NCI-H226 (cell line): ENCODE results near the gene DLL4.

Experiments
- DNase-seq: peaks from one replicate; pipeline ENCODE4 v3.0.0-alpha.2; 2015

The DLL4 gene

DNA sequence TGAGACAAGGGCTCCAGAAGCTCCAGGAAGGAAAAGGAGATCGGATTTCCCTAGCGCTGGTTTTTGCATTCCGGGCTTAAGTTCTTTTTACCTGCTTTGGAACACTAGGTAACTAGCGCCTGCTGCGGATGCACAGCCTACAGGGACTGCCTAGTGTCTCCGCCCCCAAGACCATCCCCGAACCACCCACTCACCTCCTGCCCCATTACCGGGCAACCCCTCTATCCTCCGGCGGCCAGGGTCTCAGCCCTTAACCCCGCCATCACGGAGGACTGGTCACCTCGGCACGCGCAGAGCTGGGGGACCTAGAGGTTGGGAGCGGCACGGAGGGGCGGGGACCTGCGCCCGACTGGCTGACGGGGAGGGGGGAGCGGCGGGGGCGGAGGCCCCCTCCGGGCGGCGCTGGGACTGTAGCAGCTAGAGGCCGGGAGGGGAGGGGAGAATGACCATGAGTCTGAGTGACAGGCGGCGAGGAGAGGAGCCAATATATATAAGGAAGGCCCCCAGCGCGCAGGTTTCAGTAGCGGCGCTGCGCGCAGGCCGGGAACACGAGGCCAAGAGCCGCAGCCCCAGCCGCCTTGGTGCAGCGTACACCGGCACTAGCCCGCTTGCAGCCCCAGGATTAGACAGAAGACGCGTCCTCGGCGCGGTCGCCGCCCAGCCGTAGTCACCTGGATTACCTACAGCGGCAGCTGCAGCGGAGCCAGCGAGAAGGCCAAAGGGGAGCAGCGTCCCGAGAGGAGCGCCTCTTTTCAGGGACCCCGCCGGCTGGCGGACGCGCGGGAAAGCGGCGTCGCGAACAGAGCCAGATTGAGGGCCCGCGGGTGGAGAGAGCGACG, at the start of gene DLL4:
Gene DLL4 (plus strand): TSS at position 520 of the 839 bp plus-strand sequence. CDS start 329 bp downstream, outside the sequence.
- DNase-seq, result peak; percentile 12

DNA sequence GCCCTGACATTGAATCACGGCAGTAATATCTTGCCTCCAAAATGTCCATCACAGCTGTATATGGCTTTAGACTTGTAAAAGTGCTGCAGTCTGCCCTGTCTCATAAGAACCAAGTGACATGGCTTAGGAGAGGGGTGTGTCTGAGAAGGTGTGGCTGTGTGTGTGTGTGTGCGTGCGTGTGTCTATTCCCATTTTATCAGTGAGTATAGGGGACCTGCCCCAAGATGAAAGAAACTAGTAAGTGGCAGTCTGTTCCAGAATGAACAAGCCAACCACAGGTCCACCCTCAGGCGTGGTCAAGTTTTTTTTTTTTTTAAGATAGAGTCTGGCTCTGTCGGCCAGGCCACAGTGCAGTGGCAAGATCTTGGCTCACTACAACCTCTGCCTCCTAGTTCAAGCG, 49.5 kb upstream of the DLL4 start:
- DNase-seq, result no peak

DNA sequence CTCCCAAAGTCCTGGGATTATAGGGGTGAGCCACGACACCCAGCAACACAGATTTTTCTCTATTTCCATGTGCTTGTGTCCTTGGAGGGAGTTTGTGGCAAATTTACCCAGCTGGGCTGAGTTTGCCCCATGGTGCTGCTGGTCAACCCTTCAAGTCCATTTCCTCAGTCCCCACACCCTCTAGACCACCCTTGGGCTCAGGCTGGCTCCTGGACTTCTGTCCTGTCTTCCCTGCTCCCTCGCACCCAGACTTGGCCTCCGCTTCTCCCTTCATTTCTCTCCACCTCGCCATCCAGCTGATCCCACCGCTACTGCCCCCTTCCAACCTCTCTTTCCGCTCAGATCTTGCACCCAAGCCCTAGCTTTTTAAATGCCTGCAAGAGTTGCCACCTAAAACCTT, 47.8 kb upstream of the DLL4 start:
- DNase-seq, result no peak

DNA sequence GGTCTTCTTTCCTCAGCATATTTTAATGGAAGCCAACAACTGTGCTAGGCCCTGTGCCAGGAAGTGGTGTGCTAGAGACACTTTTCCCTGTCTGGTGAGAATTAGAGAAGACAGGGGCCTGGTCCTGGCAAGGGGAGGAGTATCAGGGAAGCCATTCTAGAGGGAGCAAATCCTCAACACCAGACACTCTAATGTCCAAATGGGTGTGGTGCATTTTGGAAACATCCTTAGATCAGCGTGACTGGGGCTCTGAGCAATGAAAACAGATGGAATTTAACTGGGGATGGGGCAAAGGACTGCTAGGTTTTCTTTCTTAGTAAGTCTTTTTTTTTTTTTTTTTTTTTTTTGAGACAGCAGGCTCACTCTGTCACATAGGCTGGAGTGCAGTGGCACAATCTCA, 42.6 kb upstream of the DLL4 start:
- no peak for DNase-seq

DNA sequence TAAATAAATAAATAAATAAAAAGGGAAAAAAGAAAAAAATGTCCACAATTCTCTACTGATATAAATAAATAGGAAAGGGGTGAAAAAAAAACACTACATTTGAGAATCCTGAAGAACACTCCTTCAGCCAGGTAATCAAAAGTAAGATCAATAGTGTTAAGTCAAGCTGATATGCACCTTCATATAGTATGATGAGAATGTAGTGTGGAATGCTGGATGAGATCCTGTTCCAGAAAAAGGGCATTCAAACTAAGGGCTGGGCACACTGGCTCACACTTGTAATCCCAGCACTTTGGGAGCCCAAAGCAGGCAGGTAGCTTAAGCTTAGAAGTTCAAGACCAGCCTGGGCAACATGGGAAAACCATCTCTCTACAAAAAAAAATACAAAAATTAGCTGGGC, 40.0 kb upstream of the DLL4 start:
- no peak for DNase-seq

DNA sequence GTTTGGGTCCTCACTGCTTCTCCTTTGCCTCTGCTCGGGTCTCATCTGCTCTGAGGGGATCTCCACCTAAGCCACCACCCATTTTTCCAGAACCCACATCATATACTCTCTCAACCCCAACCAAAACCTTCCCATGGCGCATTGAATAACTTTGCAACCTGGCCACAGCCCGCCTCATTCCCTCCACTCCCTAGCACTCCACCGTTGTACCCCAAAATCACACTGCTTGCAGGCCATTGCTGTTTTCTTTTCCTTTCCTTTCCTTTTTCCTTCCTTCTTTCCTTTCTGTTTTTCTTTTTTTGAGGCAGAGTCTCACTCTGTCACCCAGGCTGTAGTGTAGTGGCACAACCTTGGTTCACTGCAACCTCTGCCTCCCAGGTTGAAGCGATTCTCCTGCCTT, 38.0 kb upstream of the DLL4 start:
- DNase-seq, result no peak

DNA sequence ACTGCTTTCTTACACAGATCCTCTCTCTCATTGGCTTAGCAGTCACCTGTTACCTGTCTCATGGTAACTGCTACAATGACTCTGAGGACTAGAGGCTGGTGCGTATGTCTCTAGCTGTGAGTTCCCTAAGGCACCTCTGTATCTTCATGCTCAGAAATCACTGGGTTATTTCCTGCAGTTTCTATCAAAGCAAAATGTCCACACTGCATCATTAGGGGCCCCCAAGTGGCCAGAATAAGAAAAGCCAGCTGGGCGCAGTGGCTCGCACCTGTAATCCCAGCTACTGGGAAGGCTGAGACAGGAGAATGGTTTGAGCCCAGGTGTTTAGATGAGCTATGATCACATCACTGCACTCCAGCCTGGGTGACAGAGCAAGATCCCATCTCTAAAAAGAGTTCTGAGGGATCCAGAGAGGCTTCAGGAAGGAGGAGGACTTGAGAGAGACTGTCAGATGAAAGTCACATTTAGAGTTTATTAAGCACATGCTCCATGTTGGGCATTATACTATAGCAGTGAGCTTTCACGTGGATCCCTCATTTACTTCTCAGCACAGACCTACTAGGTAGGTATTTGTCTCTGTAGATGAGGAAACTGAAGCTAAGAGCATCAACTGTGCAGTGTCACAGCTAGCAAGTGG, 37.2 kb upstream of the DLL4 start:
- no peak for DNase-seq

DNA sequence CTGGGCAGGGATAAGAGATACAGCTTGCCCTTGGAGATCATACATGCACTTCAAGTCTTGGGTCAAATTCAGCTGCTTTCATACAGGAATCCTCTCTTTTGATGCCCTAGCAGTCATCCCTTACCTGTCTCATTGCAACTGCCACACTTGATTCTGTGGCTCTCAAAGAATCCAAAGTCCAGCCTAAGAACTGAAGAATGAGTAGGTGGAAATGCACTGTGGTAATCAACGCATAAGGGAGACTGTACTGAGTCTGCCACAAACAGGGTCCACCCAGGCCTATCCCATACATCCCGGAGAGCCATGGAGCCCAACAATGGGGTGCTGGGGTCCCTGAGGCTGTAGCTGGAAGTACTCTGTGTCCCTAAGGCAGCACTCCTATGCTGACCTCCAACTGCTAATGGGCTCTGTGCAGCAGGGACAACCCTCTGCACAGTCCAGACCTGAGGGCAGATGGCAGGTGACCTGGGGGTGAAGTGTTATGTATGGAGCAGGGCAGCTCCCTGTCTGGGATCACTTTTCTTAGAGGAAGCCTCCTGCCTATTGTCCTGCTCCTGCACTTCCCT, 36.6 kb upstream of the DLL4 start:
- DNase-seq, result no peak

DNA sequence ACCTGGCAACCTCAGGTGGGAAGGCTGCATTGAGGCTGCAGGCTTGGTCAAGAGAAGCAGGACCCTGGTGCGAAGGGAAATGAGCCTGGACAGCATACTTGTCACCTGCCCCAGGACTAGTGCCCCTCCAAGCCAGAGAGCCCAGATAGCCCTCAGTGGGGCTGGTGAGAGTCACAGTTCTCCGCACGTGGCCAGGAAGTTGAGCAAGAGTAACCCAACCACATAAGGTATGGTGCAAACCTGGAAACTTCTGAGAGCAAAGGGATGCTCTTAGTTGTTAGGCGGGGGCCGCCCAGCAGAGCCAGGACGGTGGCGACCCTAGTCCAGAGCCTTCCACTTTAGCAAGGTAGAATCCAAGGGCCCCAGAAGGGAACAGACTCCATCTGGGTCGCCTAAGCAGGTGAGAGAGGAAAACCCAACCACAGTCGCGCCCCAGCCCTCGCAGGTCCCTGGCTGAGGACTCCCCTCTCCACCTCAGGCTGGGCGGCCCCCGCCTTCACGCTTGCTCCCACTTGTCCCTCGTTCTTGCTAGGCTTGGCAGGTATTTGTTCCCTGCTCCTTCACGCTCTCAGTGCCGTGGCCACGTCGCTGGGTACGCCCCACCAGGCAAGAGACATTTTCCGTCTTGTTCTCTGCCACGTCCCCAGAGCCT, 36.0 kb upstream of the DLL4 start:
- no peak for DNase-seq

DNA sequence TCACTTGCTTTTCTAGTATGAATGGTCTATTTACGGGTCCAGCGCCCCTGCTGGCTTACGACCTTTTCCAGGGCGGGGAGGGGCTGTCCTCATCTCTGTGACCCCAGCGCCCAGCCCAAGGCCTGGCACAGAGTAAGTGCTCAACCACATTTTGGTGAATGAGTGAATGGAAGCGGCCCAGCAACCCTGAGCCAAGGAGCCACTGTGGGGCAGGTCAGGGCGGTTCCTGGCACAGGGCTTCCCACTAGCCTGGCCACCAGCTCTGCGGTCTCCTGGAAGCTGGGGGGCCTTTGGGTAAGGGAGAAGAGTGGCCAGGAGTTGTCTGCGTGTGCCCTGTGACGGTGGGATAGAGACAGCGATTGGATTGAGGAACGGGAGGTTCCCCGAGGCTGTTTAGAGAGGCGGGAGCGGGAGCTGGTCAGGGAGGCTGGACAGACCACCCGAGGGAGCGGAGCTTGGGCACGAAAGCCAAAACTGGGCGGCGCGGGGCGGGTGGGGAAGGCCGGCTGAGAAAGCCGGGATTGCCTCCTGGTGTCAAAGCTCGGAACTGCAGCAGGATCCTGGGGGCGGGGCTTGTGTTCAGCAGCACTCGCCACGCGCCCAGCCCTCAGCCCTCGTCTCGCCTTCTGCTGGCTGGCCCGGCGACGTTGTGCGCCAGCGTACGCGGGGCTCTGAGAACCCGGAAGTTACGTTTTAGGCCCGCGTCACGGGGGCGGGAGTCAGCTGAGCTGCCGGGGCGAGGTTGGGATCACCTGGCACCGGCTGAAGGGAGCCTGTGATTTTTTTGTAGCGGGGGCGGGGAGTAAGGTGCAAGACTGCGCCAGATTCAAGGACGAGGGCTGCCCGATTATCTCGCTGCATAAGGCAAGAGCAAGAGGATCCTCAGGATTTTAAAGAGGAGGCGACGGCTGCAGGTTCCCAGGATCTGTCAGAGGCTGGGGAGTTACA, 35.1 kb upstream of the DLL4 start, which contains the start of gene VPS18:
Gene VPS18 (plus strand): TSS at position 718 of the 948 bp plus-strand sequence. CDS start 319 bp downstream, outside the sequence.
- peak; percentile 84 for DNase-seq

DNA sequence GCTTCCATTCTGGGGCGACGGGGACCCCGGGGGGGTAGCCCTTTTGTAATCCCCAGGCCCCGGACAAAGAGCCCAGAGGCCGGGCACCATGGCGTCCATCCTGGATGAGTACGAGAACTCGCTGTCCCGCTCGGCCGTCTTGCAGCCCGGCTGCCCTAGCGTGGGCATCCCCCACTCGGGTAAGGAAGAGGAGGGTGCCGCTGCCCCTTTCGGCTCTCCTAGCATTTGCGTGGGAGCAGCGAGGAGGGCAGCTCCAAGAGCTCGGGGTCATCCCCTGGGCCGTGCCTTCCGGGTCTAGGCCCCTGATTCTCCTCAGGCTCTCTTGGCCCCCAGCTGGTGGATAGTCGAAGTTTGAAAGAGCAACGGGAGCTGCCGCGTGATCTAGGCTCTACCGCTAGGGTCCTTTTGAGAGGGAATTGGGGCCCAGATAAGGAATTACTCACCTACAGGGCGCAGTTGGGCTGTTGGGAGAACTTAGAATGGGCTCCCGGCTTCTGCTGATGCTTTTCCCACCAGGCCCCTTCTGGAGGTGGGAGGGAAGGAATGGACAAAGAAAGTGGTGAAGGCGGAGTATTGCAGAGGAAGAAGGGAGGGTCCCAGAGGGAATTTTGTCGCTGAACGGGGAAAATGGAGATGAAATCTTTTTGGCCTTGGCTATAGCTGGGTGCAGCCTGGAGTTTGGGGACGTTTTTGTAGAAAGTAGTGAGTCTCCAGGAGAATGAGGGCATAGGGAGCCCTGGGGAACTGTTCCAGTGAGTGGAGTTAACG, 34.3 kb upstream of the DLL4 start:
- peak; percentile 55 for DNase-seq

DNA sequence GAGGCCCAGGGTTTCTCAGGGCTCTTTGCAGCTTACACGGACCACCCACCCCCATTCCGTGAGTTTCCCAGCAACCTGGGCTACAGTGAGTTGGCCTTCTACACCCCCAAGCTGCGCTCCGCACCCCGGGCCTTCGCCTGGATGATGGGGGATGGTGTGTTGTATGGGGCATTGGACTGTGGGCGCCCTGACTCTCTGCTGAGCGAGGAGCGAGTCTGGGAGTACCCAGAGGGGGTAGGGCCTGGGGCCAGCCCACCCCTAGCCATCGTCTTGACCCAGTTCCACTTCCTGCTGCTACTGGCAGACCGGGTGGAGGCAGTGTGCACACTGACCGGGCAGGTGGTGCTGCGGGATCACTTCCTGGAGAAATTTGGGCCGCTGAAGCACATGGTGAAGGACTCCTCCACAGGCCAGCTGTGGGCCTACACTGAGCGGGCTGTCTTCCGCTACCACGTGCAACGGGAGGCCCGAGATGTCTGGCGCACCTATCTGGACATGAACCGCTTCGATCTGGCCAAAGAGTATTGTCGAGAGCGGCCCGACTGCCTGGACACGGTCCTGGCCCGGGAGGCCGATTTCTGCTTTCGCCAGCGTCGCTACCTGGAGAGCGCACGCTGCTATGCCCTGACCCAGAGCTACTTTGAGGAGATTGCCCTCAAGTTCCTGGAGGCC, 29.5 kb upstream of the DLL4 start:
- DNase-seq, result no peak

DNA sequence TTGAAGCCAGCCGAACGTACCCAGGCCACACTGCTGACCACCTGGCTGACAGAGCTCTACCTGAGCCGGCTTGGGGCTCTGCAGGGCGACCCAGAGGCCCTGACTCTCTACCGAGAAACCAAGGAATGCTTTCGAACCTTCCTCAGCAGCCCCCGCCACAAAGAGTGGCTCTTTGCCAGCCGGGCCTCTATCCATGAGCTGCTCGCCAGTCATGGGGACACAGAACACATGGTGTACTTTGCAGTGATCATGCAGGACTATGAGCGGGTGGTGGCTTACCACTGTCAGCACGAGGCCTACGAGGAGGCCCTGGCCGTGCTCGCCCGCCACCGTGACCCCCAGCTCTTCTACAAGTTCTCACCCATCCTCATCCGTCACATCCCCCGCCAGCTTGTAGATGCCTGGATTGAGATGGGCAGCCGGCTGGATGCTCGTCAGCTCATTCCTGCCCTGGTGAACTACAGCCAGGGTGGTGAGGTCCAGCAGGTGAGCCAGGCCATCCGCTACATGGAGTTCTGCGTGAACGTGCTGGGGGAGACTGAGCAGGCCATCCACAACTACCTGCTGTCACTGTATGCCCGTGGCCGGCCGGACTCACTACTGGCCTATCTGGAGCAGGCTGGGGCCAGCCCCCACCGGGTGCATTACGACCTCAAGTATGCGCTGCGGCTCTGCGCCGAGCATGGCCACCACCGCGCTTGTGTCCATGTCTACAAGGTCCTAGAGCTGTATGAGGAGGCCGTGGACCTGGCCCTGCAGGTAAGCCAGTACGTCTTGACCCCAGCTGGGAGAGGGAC, 28.7 kb upstream of the DLL4 start:
- DNase-seq, result no peak

DNA sequence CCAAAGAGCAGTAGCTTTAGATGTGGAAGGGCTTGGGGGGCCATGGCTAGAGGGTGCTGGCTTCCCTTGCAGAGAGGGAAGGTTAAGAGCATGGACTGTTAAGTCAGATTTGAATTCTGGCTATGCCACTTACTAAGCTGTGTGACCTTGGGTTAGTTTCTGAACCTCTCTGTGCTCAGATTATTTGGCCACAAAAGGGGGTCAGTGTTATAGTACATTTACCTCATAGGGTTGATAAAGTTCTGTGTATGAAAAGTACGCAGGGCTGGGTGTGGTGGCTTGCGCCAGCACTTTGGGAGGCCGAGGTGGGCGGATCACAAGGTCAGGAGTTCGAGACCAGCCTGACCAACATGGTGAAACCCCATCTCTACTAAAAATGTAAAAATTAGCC, 28.1 kb upstream of the DLL4 start:
- DNase-seq, result no peak

DNA sequence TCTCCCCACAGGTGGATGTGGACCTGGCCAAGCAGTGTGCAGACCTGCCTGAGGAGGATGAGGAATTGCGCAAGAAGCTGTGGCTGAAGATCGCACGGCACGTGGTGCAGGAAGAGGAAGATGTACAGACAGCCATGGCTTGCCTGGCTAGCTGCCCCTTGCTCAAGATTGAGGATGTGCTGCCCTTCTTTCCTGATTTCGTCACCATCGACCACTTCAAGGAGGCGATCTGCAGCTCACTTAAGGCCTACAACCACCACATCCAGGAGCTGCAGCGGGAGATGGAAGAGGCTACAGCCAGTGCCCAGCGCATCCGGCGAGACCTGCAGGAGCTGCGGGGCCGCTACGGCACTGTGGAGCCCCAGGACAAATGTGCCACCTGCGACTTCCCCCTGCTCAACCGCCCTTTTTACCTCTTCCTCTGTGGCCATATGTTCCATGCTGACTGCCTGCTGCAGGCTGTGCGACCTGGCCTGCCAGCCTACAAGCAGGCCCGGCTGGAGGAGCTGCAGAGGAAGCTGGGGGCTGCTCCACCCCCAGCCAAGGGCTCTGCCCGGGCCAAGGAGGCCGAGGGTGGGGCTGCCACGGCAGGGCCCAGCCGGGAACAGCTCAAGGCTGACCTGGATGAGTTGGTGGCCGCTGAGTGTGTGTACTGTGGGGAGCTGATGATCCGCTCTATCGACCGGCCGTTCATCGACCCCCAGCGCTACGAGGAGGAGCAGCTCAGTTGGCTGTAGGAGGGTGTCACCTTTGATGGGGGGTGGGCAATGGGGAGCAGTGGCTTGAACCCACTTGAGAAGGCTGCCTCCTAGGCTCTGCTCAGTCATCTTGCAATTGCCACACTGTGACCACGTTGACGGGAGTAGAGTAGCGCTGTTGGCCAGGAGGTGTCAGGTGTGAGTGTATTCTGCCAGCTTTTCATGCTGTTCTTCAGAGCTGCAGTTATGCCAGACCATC, 26.3 kb upstream of the DLL4 start:
- DNase-seq, result no peak

DNA sequence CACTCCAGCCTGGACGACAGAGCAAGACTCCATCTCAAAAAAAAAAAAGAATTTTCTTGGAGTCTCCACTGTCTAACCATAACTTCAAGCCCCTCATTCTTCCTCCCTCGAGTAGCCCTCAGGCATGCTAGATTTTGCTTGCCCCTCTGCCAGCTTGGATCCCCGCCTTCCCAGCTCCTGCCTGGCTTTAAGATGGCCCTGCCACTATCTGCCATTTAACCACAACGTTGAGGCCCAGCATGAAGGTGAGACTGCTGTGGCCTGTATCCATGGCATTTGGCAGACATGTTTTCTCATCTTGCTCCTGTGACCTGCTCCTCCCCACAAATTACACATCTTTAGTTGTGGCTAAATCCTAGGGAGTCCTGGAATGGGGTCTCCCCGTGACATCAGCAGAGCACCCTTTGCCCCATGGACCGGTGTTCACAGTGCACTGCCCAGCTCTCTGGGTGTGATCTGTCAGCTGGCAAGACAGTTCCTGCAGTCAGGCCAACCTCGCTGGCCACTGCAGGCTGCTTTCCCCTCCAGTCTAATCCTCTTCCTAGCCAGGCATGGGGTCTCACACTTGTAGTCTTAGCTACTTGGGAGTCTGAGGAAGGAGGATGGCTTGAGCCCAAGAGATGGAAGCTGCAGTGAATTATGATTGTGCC, 24.5 kb upstream of the DLL4 start:
- DNase-seq, result no peak

DNA sequence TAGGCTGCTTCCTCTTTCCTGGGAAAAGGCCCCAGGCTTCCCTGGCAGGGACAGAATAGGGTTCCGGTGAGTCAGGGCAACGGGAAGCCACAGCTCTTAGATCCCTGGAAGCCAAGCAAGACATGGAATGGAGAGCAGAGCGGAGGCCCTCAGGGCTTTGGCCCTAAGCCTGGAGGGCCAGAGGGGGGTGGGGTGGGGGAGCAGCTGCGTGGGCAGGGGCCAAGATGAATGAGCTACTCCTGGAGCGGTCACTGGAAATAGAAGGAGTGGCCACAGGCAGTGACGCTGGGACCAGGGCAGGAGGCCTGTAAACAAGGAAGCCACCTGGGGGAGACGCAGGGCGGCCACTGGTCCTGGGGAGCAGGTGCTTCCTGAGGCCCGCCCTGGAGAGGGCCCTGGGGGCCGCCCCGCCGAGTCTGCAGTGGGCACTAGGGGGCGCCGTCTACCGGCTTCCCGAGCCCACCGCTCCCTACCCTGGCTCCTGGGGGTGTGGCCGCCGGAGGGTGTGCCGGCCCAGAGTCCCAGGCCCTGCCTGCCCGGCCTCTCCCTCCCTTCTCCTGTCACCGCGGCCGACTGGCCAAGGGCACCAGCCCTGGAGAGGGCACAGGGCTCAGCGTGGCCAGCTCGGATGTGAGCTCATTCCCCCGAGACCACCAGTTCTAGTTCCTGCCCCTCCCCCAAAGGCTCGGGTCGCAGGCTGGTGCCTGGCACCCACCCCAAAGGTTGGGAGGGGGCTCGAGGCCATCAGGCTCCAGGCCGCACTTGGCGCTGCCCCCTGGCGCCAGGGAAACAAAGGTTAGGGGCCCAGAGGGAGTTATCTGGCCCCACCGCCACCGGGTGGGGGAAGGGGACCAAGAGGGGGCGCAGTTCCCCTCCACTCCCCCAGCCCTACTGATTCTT, 22.8 kb upstream of the DLL4 start:
- peak; percentile 85 for DNase-seq
